Kidney tubule cell (primary cell): ENCODE results near the gene UTS2B.

Source experiments
- DNase-seq: peaks from one replicate; pipeline ENCODE4 v3.0.0-alpha.2; 2018; ENCODE audit warnings: low spot score

UTS2B gene

DNA sequence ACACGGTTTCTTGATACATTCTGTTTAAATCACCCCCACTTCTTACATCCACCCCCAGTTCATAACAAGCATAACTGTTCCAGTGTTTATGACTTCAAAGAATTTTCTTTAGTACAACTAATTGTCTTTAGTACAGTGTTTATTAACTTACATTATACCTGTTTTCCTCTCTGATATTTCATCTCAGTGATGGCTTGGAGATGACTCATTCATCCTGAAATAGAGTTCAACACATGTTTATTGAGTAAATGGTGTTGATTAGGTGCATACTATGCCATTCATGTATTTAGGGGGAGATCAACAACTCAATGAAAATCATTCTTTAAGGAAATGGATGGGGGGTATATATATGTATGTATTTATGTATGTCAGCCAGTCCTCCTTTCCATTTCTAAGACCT, 21.7 kb upstream of the UTS2B start:
- no peak for DNase-seq

DNA sequence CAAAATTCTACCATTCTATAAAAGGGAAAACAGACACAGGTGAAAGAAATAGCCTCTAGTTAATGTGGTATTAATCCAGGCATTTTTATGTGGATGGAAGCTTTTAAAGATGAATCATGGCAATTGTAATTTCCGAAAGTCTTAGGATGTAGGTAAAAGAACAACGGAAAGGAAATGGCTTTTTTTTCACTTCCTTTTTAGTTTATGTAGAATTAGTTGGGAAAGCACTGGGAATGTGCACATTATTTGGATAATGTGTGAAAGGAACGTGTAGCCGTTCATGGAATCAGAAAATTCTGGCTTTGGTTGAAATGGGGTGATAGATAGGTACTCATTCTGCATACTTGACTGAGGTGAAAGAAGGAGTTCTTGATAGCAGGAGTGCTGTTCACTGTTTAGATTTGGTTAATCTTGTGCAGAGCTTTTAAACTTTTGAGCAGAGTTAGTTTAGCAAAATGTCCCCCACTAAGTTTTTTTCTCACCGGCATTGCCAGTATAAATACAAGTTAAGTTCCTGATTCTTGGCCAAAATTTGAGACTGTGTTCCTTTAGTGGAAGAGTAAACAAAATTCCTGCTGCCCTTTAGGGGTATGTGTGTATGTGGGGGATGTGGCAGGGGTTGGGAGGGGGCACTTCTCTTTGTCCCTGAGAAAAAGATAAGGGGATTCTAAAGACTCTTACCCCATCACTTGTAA, 20.2 kb upstream of the UTS2B start:
- peak; percentile 30 for DNase-seq

DNA sequence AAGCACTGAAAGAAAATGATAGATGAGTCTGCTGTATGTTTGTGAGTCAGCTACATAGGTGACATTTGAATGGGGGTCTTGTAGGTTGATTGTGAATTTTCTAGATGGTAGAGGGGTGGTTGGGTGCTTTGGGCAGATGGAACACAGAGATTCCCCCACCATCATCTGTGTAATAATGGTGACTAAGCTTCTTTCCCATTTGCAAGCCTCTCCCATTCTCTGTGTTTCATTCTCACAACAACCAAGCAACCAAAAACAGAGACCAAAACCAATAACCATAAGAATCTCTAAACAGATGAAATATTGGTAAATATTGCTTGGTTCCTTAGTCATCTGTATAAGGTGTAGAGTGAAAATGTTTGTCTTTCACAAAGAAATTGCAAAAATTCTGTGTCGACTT, 17.8 kb upstream of the UTS2B start:
- DNase-seq, result no peak

DNA sequence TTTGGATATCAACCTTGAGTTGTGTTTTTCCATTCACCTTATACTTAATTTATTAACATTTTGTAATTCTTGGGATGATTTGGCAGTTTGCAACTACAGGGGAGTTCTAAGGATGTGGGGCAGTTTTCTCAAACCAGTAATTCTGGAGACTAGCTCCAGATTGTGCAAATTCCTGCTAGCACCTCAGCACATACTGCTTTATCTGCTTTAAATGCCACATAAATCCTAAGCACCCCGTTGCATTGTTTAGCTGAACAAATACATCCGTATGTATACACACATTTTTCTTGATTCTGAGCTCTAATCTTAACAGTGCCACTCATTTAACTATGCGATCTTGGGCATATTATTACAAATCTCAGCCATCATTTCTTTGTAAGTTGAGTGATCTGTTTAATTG, 16.9 kb upstream of the UTS2B start:
- no peak for DNase-seq

DNA sequence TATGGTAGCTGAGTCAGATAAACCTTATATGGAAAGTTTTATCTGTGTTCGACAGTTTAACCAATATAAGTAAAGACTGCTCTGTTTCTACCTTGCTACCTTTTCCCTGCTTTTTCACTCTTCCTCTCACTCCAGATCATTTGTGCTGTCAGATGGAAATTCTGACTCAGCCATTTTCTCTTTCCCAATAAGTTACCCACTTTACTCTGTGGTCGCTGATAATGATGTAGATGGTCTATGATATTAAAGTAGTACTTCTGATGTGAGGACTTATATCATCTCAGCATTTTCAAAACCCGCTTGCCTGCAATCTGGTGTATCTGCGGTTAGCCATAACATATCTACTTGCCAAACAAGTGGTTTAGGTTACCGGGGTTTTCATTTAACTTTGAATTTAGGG, 15.0 kb upstream of the UTS2B start:
- DNase-seq, result peak; percentile 23

DNA sequence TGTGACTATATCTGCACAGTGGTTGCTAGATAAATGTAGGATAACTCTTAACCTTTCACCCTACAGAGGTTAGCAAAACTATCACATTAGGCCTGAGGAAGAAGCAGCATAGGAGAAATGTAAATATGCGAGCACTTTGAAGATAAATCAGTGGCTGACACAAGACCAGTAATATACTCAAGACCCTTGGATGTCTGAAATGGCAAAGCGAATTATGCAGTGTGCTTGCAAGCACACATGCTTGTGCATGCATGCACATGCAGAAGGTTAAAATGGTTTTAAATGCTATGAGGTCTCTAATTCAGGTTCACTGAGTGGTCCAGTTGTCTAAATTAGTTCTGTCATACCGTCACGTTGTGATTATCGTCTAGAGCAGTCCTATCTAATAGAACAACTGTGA, 13.6 kb upstream of the UTS2B start:
- DNase-seq, result no peak

DNA sequence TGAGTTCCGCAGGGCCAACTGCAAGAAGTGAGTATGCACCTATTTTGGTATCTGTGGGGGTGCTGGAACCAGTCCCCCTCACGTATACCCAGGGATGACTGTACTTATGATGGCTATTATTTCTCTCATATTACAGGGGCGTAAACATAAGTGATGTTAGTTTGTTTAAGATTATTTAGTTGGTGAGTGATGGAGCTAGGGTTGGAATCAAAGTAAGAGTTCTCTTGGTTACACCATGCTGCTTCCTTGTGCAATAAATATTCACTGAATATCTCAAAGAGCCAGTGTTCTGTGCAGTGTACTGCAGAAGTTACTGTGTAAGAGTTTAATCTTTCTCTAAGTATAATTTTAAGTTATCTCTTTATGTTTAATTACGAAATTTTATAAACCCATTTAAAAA, 12.8 kb upstream of the UTS2B start:
- no peak for DNase-seq

DNA sequence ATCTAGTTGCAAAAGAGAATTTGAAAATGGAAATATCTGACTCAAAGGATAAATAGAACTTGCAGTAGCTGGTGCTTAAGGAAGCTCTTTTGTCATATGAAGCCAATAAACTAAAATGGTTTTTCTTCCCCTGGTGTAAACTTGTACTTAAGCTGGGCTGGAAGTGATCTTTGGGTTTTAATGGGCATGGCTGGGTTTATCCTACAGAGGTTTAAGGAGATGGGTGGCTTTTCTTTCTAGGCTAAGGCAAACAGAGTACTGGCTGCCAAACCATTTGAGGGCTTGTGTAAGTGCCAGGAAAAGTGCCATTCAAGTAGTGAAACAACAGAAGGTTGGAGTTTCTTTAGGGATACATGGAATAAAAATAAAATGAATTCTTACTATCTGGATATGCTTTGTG, 12.1 kb upstream of the UTS2B start:
- DNase-seq, result no peak

DNA sequence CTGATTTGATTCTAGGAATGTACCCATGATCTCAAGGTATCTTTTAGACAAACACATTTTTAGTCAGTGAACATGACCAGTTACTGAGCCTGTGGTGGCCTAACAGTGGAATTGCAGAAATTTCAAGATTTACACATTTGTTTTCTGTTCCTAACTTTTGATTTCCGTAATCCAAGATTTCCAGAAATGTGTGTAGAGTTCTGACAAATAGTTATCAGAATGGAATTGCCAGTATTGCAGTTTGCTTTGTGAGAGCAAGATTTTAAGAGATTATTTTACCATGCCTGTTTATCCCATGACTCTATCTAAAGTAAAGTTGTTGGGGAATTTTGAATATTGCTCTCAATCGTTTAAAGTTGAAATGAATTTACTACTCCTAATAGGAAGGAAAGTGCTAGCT, 11.7 kb upstream of the UTS2B start:
- no peak for DNase-seq

DNA sequence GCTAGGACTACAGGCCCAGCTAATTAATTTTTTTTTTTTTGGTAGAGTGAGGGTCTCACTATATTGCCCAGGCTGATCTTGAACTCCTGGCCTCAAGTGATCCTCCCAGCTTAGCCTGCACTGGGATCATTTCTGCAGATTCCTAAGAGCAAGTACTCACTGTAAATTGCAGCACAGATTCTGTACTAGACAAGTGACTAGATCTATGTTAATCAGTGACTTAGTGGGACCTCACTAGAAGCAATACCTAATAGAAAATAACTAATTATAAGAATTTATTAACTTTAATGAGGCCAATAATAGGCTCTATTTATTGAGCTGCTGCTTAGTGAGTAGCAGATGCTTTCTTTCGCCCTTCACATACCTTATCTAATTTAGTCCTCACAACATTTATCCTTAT, 10.6 kb upstream of the UTS2B start:
- DNase-seq, result no peak

DNA sequence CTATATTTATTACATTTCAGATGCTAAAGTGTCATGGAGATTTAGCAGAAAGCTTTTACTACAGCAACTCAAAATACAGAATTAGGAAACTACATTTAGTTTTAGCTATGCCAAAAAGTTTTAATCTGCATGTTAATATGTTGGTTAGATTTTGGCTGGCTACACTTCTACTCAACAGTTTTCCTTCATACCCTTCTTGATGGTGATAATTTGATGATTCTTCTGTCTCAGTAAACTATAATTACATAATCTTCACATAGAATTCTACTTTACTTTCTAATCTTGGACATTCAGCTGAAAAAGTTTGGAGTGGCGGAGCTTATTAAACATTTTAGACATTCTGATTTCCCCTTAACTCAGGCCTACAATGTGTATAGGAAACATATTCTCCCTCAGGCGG, 10.0 kb upstream of the UTS2B start:
- DNase-seq, result no peak

DNA sequence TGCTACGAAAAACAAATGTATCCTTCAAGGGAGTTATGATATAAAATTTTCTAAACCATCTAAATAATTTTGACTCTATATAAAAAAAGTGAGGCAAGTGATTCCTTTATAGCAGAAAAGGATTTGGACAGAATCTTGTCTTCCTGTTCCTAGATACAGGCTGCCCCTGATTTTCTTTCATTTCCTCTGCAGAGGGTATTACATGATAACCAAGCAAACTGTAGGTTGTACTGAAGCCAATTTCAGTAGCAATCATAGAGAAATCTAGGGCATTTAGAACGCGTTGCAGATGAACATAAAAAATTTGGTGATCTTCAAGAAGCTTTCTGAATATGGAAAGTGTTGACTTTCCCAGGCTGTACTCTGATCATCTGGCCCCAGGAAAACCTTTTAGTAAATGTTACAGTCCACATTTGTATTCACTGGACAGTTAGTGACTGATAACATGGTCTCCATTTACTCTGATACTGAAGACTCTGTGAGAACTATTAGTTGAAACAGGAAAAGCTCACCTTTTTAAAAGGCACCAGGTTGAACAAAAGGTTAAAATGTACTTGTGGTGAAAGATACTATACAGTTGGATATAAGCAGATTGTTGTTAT, 9.1 kb upstream of the UTS2B start:
- DNase-seq, result no peak

DNA sequence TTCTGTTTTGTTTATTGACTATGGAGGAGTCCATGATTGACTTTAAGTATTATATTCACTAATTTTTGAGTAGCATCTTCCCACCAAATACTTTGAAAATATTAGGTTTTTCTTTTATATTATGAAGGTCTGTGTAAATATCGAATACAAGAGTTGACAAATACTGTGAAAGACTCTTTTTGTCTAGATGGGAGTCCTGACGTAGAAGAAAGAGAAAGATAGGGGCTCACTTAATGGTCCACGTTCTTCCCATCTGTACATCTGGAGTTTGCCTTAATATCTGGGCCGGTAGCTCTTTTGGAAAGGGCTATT, 7.8 kb upstream of the UTS2B start:
- no peak for DNase-seq

DNA sequence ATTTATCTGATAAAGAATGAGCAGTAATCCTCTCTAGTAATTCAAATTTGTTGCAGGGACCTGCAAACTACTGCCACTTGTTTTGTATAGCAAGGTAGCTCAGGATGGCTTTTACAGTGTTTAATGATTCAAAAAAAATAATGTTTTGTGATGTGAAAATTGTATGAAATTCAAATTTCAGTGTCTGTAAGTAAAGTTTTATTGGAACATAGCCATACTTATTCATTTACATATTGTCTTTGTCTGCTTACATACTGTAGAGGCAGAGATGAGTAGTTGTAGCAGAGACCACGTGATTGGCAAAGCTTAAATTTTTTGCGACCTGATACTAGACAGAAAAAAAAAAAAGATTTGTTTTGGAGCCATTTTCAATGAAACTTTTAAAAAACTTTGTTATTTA, 6.5 kb upstream of the UTS2B start:
- no peak for DNase-seq

DNA sequence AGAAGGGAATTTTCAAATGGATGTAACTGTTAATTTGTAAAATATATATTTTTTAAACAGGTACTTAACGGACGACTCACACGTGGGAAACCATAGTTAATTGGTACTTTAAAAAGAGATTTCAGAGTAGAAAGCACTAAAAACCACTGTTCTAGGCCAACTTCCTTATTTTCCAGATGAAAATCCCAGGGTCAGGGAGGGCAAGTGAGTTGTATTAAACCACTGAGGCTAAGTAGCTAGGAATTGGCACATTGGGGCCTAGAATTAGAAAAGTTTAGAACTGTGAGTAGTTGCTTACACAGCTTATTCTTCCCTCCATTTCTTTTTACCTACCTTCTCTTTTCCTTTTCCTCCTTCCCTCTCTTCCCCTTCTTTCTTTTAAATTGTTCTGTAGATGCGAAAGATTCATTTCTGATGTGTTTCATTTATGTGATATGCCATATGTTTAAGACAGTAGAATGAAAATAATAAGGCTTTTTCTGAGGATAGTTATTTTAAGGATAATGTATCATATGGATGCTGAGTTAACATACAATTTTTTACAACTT, 4.1 kb upstream of the UTS2B start:
- DNase-seq, result no peak

DNA sequence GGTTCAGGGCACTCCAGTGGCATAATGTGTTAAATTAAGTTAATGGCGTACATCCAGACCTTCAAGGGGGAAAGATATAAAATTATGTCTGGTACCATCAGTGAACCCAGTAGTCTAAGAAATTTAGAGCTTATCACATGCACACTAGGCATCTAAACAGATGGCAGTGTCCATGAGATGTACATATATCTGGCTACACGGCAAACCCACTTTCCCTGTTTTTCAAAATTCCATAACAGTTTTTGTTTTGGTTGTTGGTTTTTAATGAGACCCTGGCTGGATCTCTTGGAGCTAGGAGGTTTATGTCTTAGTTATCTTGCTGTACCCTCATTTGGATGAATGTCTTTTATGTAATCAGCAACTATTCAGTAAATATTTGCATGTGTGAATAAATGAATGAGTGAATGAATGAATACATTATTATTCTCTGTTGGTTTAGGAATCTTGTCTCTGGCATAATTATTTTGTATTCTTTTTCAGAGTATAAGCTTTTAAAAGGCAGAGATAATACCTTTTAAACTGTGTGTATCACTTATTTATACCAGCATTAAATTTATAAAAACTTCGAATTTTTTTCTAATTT, 3.1 kb upstream of the UTS2B start:
- DNase-seq, result no peak

DNA sequence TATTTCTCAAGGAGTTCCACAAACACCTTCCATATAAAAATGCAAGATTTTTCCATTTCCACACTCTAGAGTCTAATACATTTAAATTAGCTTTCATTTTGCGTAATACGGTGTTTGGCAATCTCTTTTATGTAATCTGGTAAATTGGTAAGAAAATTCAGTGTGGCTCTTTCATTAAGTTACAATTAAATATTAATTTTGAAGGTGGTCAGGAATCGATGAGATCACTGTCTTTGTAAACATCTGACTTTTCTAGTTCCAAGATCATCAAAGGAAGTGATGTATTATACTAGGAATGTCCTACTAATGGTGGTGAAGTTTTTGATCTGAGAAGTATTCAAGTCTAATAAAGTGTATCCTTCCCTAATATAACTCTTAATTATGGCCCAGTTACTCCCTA, 1.1 kb upstream of the UTS2B start:
- peak; percentile 81 for DNase-seq

DNA sequence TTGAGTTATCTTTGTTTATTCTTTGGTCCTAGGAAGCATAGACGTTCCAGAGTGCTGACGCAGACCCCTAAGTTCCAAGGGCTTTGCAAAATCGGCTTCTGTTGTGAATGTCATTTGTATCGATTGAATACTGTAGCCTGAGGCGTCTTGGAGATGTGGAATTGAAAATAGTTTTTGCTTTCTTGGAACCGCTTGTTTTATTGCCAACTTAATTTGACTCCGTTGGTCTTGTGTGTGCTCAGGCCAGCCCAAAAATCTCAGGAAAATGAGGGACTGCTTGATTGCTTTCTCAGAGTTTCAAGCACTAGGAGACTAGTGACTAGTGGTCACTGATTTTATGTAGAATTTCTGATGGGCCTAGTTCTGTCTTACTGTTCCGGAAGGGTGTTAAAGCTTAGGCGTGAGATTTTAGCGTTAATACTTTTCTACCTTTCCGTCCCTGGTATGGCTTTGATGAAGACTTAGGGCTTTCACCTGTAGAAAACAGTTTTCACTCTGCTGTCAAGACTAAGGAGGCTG, 263 bp upstream of the UTS2B start:
- peak; percentile 78 for DNase-seq

DNA sequence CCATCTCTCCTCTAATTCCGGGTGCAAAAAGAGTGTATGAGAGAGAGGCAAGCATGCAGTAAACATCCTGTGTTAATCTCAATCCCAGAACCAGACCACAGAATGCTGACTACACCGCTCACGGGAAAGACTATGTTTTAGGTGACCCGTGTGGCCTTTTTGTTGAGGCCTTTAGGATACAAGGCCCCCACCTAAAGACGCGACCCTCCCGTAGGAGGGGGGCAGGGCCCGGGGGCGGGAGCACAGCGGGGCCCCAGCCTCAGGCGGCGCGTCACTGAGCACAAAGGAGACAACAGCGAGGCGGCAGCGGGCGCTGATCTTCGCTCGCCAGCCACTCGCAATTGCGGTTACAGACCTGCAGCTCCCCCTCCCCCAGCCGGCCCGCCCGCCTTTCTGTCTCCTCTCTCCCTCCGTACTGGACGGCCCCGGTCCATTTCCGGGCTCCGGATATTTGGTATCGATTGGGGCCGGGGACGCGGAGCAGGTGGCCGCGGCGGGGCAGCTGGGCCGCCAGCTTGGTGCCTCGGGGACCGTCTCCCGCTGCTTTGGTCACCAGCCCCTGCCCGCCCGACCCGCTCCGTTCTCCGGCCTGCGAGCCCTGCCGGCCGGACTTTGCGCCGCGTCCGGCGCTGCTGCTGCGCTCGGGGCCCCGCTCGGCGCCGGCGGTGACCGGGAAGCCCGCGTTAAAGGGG, 1.2 kb downstream of the UTS2B start, which contains the start of gene CCDC50:
CCDC50 (plus strand) TSS at position 433 of the 692 bp plus-strand sequence. CDS start 281 bp downstream, outside the sequence.
- DNase-seq, result peak; percentile 81

DNA sequence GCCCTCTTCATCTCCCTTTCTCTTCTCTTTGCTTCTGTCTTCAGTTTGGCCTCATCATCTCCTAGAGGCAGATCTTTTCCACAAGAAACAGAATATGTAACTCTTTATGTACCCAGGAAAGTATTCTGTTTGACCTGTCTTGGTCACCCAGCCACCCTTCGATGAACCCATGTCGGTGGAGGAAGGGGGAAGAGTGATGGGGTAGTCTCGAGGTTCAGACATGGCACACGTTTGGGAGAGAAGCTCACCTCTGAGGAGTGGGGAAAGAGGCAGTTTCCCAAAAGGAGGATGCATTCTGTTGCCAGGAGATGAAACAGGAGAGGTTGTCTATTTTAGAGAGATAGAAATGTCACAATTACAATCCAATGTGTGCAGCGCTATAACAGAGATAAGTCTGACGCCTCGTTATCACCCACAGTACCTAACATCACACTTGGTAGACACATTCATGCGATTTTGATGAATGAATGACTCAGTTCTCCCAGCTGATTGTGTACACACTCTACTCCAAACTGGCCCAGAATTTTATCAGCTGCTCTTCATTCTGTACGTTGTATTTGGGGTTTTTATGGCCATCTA, 1.9 kb downstream of the UTS2B start:
- no peak for DNase-seq

DNA sequence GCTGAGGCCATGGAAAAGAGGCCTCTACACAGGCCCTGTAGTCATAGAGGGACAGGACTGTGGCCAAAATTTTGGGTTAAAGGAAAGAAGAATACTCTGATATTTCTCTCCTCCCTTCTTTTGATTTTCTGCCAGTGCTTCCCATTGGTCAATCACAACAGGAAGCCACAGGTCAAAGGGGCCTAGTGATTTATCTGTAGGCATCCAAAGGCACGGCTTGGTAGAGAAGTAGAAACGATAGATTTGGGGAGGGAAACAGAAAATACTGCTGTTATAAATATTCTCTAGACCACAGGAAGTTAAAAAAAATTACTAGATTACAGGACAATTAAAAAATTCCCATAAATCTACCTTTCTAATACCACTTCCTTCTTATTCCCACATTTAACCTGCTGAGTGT, 2.8 kb downstream of the UTS2B start:
- DNase-seq, result no peak

DNA sequence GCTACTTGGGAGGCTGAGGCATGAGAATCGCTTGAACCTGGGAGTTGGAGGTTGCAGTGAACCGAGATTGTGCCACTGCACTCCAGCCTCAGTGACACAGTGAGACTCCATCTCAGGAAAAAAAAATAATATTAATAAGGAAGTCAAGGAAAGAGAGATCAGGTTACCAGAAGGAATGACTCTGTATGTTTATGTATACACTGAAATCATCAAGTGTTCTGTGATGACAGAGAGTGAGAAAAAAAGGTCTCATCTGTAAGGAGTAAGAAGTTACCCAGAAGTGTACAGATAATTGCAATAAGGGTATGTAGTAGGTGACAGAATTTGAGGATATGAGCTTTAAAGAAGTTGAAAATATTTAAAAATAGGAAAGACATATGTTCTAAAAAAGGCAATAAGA, 5.4 kb downstream of the UTS2B start:
- no peak for DNase-seq
